A375 (cell line): ENCODE data around the gene CSTF2. TPM values are rescaled to one million over a fixed set of nuclear protein-coding genes. Genes with fewer than 3 reads are reported as not detected.

Source experiments
- small RNA-seq: library from RNA; depleted of rRNA; stranded (forward); fragments of <200 nt; gene quantifications from one replicate; pipeline ENCODE3, GENCODE V24; 2014
- total RNA-seq: library from RNA; depleted of rRNA; stranded (reverse); fragments of >200 nt; shearing (Covaris generic); gene quantifications from 2 replicates; pipeline ENCODE4 v1.2.3, GENCODE V29; 2014; rRNA removed

Gene CSTF2, protein sequence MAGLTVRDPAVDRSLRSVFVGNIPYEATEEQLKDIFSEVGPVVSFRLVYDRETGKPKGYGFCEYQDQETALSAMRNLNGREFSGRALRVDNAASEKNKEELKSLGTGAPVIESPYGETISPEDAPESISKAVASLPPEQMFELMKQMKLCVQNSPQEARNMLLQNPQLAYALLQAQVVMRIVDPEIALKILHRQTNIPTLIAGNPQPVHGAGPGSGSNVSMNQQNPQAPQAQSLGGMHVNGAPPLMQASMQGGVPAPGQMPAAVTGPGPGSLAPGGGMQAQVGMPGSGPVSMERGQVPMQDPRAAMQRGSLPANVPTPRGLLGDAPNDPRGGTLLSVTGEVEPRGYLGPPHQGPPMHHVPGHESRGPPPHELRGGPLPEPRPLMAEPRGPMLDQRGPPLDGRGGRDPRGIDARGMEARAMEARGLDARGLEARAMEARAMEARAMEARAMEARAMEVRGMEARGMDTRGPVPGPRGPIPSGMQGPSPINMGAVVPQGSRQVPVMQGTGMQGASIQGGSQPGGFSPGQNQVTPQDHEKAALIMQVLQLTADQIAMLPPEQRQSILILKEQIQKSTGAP
- 46.0 and 49.9 TPM in 2 replicates for total RNA-seq

DNA sequence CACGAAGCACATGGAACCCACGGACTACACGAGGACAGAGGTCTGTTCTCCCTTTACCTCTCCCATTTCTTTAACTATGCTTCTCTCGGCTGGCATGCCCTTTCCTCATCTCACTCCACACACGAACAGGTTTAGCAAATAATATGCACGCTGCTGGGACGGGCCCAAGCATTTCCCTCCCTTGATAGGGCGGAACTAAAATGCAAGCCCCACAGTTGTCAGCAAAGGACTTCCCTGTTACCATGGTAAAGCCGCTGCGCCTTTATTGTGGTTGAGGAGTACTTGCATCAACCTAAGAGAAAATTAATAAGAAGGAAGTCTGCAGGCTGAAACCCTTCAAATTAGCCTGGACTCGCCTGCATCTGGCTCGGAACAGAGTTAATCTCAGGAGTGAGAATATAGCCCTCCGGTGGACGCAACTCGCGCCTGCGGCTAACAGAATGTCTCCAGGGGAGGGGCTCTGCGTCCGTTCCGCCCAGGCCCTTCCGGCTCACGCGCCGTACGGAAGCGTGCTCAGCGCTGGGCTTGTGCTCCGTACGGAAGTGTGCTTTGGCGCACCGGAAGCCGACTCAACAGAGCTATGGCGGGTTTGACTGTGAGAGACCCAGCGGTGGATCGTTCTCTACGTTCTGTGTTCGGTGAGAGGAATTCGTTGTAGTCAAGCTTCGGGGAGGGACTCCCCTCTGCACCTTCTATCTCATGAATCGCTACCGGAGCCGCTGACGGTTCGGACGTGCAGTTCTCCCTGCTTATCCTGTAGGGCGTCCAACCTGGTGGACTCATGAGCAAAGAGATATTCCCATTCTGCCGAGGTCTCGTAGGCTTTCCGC, at the start of gene CSTF2:
Gene CSTF2 (plus strand): TSS at position 555 of the 830 bp plus-strand sequence. CDS start 26 bp downstream, at position 581.

DNA sequence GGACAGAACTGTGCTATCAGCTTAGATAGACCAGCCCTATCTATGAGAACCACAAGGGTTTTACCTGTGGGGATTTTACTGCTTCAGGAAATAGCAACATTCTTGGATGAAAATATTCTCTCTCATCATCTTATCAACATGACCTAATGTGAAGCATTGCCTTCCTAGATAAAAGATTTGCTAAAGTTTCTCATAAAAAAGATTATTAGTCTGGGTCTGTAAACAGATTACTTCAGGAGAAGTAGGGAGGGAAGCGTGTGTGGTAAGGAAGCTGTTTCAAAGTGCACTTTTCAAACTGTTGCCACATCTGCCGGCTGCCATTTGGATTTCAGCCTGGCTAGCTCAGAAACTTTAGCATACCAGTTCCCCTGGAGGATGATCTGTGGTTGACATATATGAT, 54.1 kb downstream of the CSTF2 start, which contains the start of gene NOX1:
Gene NOX1 (minus strand): TSS at position 35 of the 400 bp plus-strand sequence. CDS start 220 bp downstream, outside the sequence.

Small RNA genes within 50 kb of the gene (small RNA-seq; reads per million reads assigned to genes)
- not detected for gene RF00411

Other genes with a start within 250 kb of the CSTF2 start
- gene TNMD, start 235.5 kb upstream of the CSTF2 start, total RNA-seq = not detected in 2 replicates
- 6.9 and 9.9 TPM in 2 replicates for gene TSPAN6, start 183.6 kb upstream of the CSTF2 start, total RNA-seq
- gene SRPX2, start 176.2 kb upstream of the CSTF2 start, total RNA-seq = 16.0 and 17.7 TPM in 2 replicates
- gene SYTL4, start 88.3 kb upstream of the CSTF2 start, total RNA-seq = 1.3 and 1.8 TPM in 2 replicates
- not detected in 2 replicates for gene NOX1, start 54.0 kb downstream of the CSTF2 start, total RNA-seq
- gene XKRX, start 108.5 kb downstream of the CSTF2 start, total RNA-seq = not detected in 2 replicates
- gene ARL13A, start 149.3 kb downstream of the CSTF2 start, total RNA-seq = not detected in 2 replicates
- 7.9 and 9.7 TPM in 2 replicates for gene TRMT2B, start 231.7 kb downstream of the CSTF2 start, total RNA-seq